Mucosa of stomach (tissue), 1 donor: ENCODE results near the gene LHX4.

Source experiments
- H3K27me3 ChIP-seq: one replicate; pipeline ENCODE4 v1.7.0; 2013; ENCODE audit warnings: mild to moderate bottlenecking, low read length; ENCODE audit not compliant: control insufficient read depth, insufficient read depth
- H3K36me3 ChIP-seq: one replicate; pipeline ENCODE4 v1.7.0; 2013; ENCODE audit warnings: low read length; ENCODE audit not compliant: control insufficient read depth, insufficient read depth
- H3K4me1 ChIP-seq: one replicate; pipeline ENCODE4 v1.7.0; 2013; ENCODE audit warnings: mild to moderate bottlenecking, low read length; ENCODE audit not compliant: control insufficient read depth, insufficient read depth
- H3K4me3 ChIP-seq: one replicate; pipeline ENCODE4 v1.7.0; 2013; ENCODE audit warnings: low read length
- H3K9ac ChIP-seq: one replicate; pipeline ENCODE4 v1.7.0; 2013; ENCODE audit warnings: mild to moderate bottlenecking, low read length, moderate library complexity
- H3K9me3 ChIP-seq: one replicate; pipeline ENCODE4 v1.7.0; 2013; ENCODE audit warnings: mild to moderate bottlenecking, low read length, moderate library complexity; ENCODE audit not compliant: control insufficient read depth
- donor health status: Pancreatic carcinoma.

Gene LHX4

GRCh38 chr1:180278596-180279395, 48.7 kb downstream of the LHX4 start:
- Histone ChIP-seq H3K9me3 (no peaks in the 10 kb centered on the region), H3K4me1 (no peaks in the 10 kb centered on the region), H3K36me3 (peaks cover 5% of the 10 kb centered on the region), H3K4me3 (no peak overlapping the region), H3K9ac (no peak overlapping the region), H3K27me3 (no peaks in the 10 kb centered on the region)

- Histone ChIP-seq H3K4me3 (no peak overlapping the region), H3K9me3 (no peaks in the 10 kb centered on the region), H3K9ac (no peak overlapping the region), H3K36me3 (no peaks in the 10 kb centered on the region), H3K27me3 (no peaks in the 10 kb centered on the region), H3K4me1 (no peaks in the 10 kb centered on the region)
Observed at GRCh38 chr1:180279651-180280050, 49.6 kb downstream of the LHX4 start.

GRCh38 chr1:180280617-180281016, 50.6 kb downstream of the LHX4 start:
- Histone ChIP-seq H3K4me1 (no peaks in the 10 kb centered on the region), H3K4me3 (no peak overlapping the region), H3K36me3 (no peaks in the 10 kb centered on the region), H3K9ac (no peak overlapping the region), H3K9me3 (no peaks in the 10 kb centered on the region), H3K27me3 (no peaks in the 10 kb centered on the region)

- Histone ChIP-seq H3K27me3 (no peaks in the 10 kb centered on the region), H3K36me3 (no peaks in the 10 kb centered on the region), H3K4me1 (no peaks in the 10 kb centered on the region)
Observed at GRCh38 chr1:180281490-180281889, 51.4 kb downstream of the LHX4 start.

GRCh38 chr1:180282401-180283044, 52.5 kb downstream of the LHX4 start:
- Histone ChIP-seq H3K36me3 (no peaks in the 10 kb centered on the region), H3K4me1 (no peaks in the 10 kb centered on the region), H3K4me3 (no peak overlapping the region), H3K9ac (no peak overlapping the region), H3K27me3 (no peaks in the 10 kb centered on the region), H3K9me3 (no peaks in the 10 kb centered on the region)

More at GRCh38 chr1:180281490-180281889, 51.4 kb downstream of the LHX4 start:
- no peaks in the 10 kb centered on the region for H3K9me3 ChIP-seq
- H3K4me3 ChIP-seq = no peak overlapping the region
- no peak overlapping the region for H3K9ac ChIP-seq

- Histone ChIP-seq H3K4me3 (no peak overlapping the region), H3K9ac (no peak overlapping the region), H3K27me3 (no peaks in the 10 kb centered on the region), H3K9me3 (no peaks in the 10 kb centered on the region), H3K4me1 (no peaks in the 10 kb centered on the region), H3K36me3 (no peaks in the 10 kb centered on the region)
Observed at GRCh38 chr1:180283098-180283497, 53.0 kb downstream of the LHX4 start.

GRCh38 chr1:180286417-180286816, 56.4 kb downstream of the LHX4 start:
- Histone ChIP-seq H3K9me3 (no peaks in the 10 kb centered on the region), H3K36me3 (no peaks in the 10 kb centered on the region), H3K4me3 (no peak overlapping the region), H3K9ac (no peak overlapping the region), H3K4me1 (no peaks in the 10 kb centered on the region), H3K27me3 (no peaks in the 10 kb centered on the region)

- Histone ChIP-seq H3K27me3 (no peaks in the 10 kb centered on the region), H3K36me3 (no peaks in the 10 kb centered on the region), H3K4me1 (no peaks in the 10 kb centered on the region), H3K4me3 (no peak overlapping the region), H3K9ac (no peak overlapping the region), H3K9me3 (no peaks in the 10 kb centered on the region)
Observed at GRCh38 chr1:180287988-180288705, 58.1 kb downstream of the LHX4 start.

- H3K4me3 ChIP-seq = no peak overlapping the region
Observed at GRCh38 chr1:180288940-180289339, 58.9 kb downstream of the LHX4 start.

GRCh38 chr1:180290265-180291001, 60.4 kb downstream of the LHX4 start:
- H3K36me3 ChIP-seq = no peaks in the 10 kb centered on the region
- H3K9ac ChIP-seq = no peak overlapping the region
- no peak overlapping the region for H3K4me3 ChIP-seq
- no peaks in the 10 kb centered on the region for H3K9me3 ChIP-seq
- H3K27me3 ChIP-seq = no peaks in the 10 kb centered on the region
- H3K4me1 ChIP-seq = no peaks in the 10 kb centered on the region

More at GRCh38 chr1:180288940-180289339, 58.9 kb downstream of the LHX4 start:
- no peaks in the 10 kb centered on the region for H3K4me1 ChIP-seq
- H3K27me3 ChIP-seq = no peaks in the 10 kb centered on the region
- H3K9me3 ChIP-seq = no peaks in the 10 kb centered on the region
- H3K36me3 ChIP-seq = no peaks in the 10 kb centered on the region
- H3K9ac ChIP-seq = no peak overlapping the region

- H3K36me3 ChIP-seq = no peaks in the 10 kb centered on the region
- H3K27me3 ChIP-seq = no peaks in the 10 kb centered on the region
- H3K4me3 ChIP-seq = no peak overlapping the region
- H3K4me1 ChIP-seq = no peaks in the 10 kb centered on the region
- H3K9ac ChIP-seq = no peak overlapping the region
- H3K9me3 ChIP-seq = no peaks in the 10 kb centered on the region
Observed at GRCh38 chr1:180291004-180291403, 60.9 kb downstream of the LHX4 start.
